A673 (cell line): ENCODE results near the gene BBS2.

Source experiments
- CTCF ChIP-seq: fragments of 300-800, 200-600 bp; sonication (generic); conservative IDR thresholded peaks from 2 replicates; pipeline ENCODE4 v1.5.1; 2017; ENCODE audit warnings: low read depth, mild to moderate bottlenecking, antibody characterized with exemption, low read length, moderate library complexity, mixed read lengths
- EZH2 ChIP-seq: fragments of 200-600 bp; sonication (generic); IDR thresholded peaks from 2 replicates; pipeline ENCODE4 v1.6.1; 2017; ENCODE audit warnings: borderline replicate concordance, low read depth, mild to moderate bottlenecking, mixed read lengths, antibody characterized with exemption, low read length; ENCODE audit not compliant: poor library complexity, severe bottlenecking

- no peak for TF ChIP-seq CTCF
- TF ChIP-seq EZH2 = no peak
Observed at GRCh38 chr16:56436258-56436657, 83.6 kb downstream of the BBS2 start.
